Measurements from ENCODE around the gene OSBPL3. TPM values are rescaled to one million over a fixed set of nuclear protein-coding genes. Genes with fewer than 3 reads are reported as not detected.

The OSBPL3 gene
- total and polyA plus RNA-seq, 2 donors (not counting 1 experiment from before 2014, with no cell fraction given): 13.5 to 67.6 TPM

DNA sequence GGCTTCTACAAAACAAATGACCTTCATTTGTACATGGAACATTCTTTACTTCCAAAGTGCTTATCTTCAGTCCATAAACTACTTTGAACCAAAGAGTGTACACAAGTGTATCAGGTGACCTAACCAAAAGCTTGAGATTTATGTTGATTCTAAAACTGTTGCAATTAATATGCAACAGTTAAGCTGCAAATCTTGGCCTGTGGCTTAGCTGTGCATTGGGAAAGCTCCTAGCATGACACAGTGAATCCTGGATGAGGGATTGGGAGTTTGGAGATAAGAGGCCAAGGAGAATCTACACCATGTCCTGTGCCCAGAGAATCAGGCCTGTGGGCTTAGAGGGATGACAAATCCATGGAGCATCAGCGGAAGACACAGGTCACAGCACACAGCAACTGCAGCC, 117.5 kb downstream of the OSBPL3 start:
- TF ChIP-seq, protein P1, sequence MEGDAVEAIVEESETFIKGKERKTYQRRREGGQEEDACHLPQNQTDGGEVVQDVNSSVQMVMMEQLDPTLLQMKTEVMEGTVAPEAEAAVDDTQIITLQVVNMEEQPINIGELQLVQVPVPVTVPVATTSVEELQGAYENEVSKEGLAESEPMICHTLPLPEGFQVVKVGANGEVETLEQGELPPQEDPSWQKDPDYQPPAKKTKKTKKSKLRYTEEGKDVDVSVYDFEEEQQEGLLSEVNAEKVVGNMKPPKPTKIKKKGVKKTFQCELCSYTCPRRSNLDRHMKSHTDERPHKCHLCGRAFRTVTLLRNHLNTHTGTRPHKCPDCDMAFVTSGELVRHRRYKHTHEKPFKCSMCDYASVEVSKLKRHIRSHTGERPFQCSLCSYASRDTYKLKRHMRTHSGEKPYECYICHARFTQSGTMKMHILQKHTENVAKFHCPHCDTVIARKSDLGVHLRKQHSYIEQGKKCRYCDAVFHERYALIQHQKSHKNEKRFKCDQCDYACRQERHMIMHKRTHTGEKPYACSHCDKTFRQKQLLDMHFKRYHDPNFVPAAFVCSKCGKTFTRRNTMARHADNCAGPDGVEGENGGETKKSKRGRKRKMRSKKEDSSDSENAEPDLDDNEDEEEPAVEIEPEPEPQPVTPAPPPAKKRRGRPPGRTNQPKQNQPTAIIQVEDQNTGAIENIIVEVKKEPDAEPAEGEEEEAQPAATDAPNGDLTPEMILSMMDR (IDR thresholded peaks at IDR 0.05): no peak
- TF ChIP-seq EZH2 (IDR thresholded peaks at IDR 0.05; ENCODE audit: borderline replicate concordance, insufficient read depth, low read depth, low read length, poor library complexity, severe bottlenecking): no peak
- no peaks in the 10 kb centered on the region for H3K27me3 Mint-ChIP-seq
- Histone ChIP-seq H3K27me3 (replicated peaks in 1 of 4; ENCODE audit: control extremely low read depth in 1 of 4, control insufficient read depth in 3 of 4, insufficient read depth in 4 of 4, low read length in 3 of 4) (no peaks in the 10 kb centered on the region), H3K4me2 (replicated peaks; ENCODE audit: low read depth, low read length, poor library complexity, severe bottlenecking) (no peak overlapping the region), H3K36me3 (replicated peaks in 1 of 2; ENCODE audit: control extremely low read depth in 1 of 2, control insufficient read depth in 1 of 2, extremely low read depth in 1 of 2, insufficient read depth in 2 of 2, low read length in 1 of 2) (peaks cover 0 to 46% of the 10 kb centered on the region in 2 experiments), H3K27ac (ENCODE audit: low read length in 2 of 2) (no peak overlapping the region), H2AFZ (ENCODE audit: insufficient read depth, low read depth, low read length, poor library complexity, severe bottlenecking) (no peak overlapping the region), H4K20me1 (ENCODE audit: control insufficient read depth, insufficient read depth, low read length, poor library complexity, severe bottlenecking) (no peaks in the 10 kb centered on the region), H3K79me2 (ENCODE audit: control insufficient read depth, insufficient read depth, low read length) (no peaks in the 10 kb centered on the region), H3K9ac (ENCODE audit: low read length) (no peak overlapping the region), H3K9me3 (ENCODE audit: control extremely low read depth in 1 of 3, control insufficient read depth in 2 of 3, insufficient read depth in 1 of 3, low read length in 2 of 3) (no peaks in the 10 kb centered on the region), H3K4me1 (ENCODE audit: control insufficient read depth in 2 of 2, insufficient read depth in 2 of 2, low read length in 2 of 2) (no peaks in the 10 kb centered on the region), H3K4me3 (ENCODE audit: control extremely low read depth in 1 of 5, extremely low read depth in 1 of 5, insufficient read depth in 1 of 5, low read depth in 2 of 5, low read length in 4 of 5) (no peak overlapping the region)
- no peak overlapping the region for H3K4me3 Mint-ChIP-seq
- WGBS (ENCODE audit: insufficient coverage): 100% methylated on average over 1 of the region's 1 CpG
- POLR2A ChIA-PET: no interaction called here
- no peak overlapping the region for H3K27ac Mint-ChIP-seq
- ATAC-seq (ENCODE audit: low read depth) (no peak), DNase-seq (no peak)
- H3K9me3 Mint-ChIP-seq (ENCODE audit: insufficient read depth): no peaks in the 10 kb centered on the region
- intact Hi-C loops (cut with micrococcal nuclease): no loop called here
- CTCF ChIA-PET: interaction anchor here (1.7 kb wide), 1 partner anchor 41 kb away, joined by 9 read pairs; no protein-coding TSS in a partner anchor
- peaks cover 2% of the 10 kb centered on the region for H3K4me1 Mint-ChIP-seq

DNA sequence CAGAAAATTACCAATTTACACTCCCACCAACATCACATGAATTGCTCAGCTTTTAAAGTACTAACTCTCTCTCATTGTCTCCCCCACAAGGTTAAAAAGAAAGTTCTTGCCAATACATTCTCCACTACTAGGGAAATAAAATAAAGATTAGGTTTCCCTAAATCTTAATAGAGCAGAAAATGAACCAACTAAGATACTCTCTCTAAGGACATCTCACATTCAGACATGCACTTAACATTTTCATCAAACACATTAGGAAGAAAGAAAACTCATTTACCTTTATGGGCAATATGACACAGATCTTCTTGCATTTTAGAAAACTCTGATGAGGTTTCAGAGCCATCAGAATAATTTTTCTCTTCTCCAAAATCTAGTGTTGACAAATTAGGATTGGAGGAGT, 118.6 kb downstream of the OSBPL3 start:
- Histone ChIP-seq H2AFZ (ENCODE audit: insufficient read depth, low read depth, low read length, poor library complexity, severe bottlenecking) (no peak overlapping the region), H3K4me2 (replicated peaks; ENCODE audit: low read depth, low read length, poor library complexity, severe bottlenecking) (no peak overlapping the region), H3K4me3 (ENCODE audit: control extremely low read depth in 1 of 5, extremely low read depth in 1 of 5, insufficient read depth in 1 of 5, low read depth in 2 of 5, low read length in 4 of 5) (no peak overlapping the region), H3K27me3 (replicated peaks in 1 of 4; ENCODE audit: control extremely low read depth in 1 of 4, control insufficient read depth in 3 of 4, insufficient read depth in 4 of 4, low read length in 3 of 4) (no peaks in the 10 kb centered on the region), H3K36me3 (replicated peaks in 1 of 2; ENCODE audit: control extremely low read depth in 1 of 2, control insufficient read depth in 1 of 2, extremely low read depth in 1 of 2, insufficient read depth in 2 of 2, low read length in 1 of 2) (peaks cover 0 to 43% of the 10 kb centered on the region in 2 experiments), H3K27ac (ENCODE audit: low read length in 2 of 2) (no peak overlapping the region), H3K9ac (ENCODE audit: low read length) (no peak overlapping the region), H4K20me1 (ENCODE audit: control insufficient read depth, insufficient read depth, low read length, poor library complexity, severe bottlenecking) (no peaks in the 10 kb centered on the region), H3K9me3 (ENCODE audit: control extremely low read depth in 1 of 3, control insufficient read depth in 2 of 3, insufficient read depth in 1 of 3, low read length in 2 of 3) (no peaks in the 10 kb centered on the region), H3K4me1 (ENCODE audit: control insufficient read depth in 2 of 2, insufficient read depth in 2 of 2, low read length in 2 of 2) (no peaks in the 10 kb centered on the region), H3K79me2 (ENCODE audit: control insufficient read depth, insufficient read depth, low read length) (no peaks in the 10 kb centered on the region)
- DNase-seq (no peak), ATAC-seq (ENCODE audit: low read depth) (no peak)
- peaks cover 2% of the 10 kb centered on the region for H3K4me1 Mint-ChIP-seq
- no peak overlapping the region for H3K4me3 Mint-ChIP-seq
- H3K27ac Mint-ChIP-seq: no peak overlapping the region
- H3K27me3 Mint-ChIP-seq: no peaks in the 10 kb centered on the region
- no peaks in the 10 kb centered on the region for H3K9me3 Mint-ChIP-seq (ENCODE audit: insufficient read depth)
- ChIA-PET CTCF (interaction anchor here (1.3 kb wide), 1 partner anchor 40 kb away, joined by 4 read pairs; no protein-coding TSS in a partner anchor), POLR2A (no interaction called here)
- intact Hi-C loops (cut with micrococcal nuclease): no loop called here
- TF ChIP-seq, protein P1 (IDR thresholded peaks at IDR 0.05): no peak
- TF ChIP-seq EZH2 (IDR thresholded peaks at IDR 0.05; ENCODE audit: borderline replicate concordance, insufficient read depth, low read depth, low read length, poor library complexity, severe bottlenecking): no peak

All from B cell (primary cell).